NAMALWA (cell line): ENCODE measurements around the gene MTHFR.
A peak's percentile ranks its signal among the peaks of the same experiment; 100 is the strongest.
"Not testable (repeated sequence)": the region's sequence is repeated elsewhere in the genome, so short reads cannot be mapped to it uniquely, and the experiment has no call there.

Source experiments
- DNase-seq: peaks from one replicate; pipeline ENCODE4 v3.0.0-alpha.2; 2015; ENCODE audit warnings: low spot score

Gene MTHFR

GRCh38 chr1:11833497-11833896 lies 27.7 kb upstream of the MTHFR start:
- no peak for DNase-seq

DNA sequence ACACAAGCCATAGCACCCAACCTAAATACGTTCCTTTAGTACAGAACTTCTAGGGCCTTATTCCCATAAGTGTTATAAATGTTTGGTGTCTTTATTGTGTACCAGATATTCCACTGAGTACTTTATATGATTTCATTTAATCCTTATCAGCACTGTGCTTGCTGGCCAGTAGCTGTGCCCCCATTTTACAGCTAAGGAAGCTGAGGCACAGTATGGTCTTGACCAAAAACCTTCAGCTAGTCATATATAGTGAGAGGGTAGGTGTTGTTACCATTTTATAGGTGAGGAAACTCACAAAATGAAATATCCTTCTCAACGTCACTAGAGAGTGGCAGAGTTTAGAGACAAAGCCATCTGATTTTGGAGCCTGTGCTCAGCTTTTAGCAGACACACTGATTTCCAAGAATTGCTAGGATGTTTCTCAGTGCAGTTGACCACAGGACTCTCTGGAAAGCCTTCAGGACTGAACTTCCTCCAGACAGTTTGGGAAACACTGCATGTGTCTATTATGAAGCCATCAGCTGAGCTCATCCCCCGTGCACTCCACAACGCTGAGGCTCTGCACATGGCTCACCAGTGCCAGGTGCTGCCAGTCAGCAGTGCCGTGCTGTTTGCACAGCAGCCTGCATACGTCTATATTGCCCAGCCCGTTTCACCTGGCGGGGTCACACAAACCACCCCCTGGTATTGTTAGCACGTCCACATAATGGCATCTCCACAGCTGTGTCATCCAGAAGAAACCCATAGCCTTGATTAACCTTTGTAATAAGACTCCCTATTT lies 26.4 kb upstream of the MTHFR start:
- DNase-seq: no peak

DNA sequence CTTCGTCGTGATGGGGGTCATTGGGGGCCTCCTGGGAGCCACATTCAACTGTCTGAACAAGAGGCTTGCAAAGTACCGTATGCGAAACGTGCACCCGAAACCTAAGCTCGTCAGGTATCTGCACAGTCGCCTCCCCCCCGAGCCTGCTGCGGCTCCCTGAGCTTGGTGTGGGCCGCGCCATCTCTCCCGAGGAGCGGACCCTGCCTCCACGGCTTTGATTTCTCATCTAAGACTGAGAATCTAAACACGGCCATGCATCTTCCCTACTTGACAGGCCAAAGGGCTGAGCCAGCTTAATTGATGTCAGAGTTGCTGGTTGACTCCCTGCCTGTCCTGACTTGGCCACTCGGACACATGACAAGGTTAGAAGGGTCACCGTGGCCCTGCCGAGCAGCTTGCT lies 22.7 kb upstream of the MTHFR start:
- no peak for DNase-seq

DNA sequence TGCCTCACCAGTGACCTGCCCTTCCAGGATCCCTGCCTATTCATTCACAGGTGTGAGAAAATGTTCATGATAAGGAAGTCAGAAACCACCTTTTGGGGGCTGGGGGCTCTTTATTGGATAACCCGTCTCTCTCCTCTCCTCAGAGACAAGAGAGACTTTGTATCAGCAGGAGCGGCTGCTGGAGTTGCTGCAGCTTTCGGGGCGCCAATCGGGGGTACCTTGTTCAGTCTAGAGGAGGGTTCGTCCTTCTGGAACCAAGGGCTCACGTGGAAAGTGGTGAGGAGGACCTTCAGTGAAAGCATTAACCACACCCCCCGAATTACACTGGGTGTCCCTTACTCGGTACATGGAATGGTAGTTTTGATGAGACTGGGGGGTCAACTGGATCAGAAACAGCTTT lies 21.2 kb upstream of the MTHFR start:
- no peak for DNase-seq

GRCh38 chr1:11825131-11825530 lies 19.4 kb upstream of the MTHFR start:
- no peak for DNase-seq

- DNase-seq: no peak
Observed at GRCh38 chr1:11823366-11824137, 17.8 kb upstream of the MTHFR start.

DNA sequence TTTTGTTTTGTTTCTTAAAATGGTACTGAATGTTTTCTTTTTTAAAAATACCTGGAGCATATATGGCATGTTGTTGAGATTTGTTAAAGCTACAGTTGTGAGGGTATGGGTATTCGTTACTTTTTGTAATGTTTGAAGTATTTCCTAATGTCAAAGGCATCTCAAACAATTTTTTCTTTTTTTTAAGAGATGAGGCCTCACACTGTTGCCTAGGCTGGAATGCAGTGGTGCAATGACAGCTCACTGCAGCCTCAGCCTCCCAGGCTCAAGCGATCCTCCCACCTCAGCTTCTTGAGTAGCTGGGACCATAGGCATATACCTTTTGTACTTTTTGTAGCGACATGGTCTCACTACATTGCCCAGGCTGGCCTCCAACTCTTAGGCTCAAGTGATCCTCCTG lies 16.3 kb upstream of the MTHFR start:
- no peak for DNase-seq

DNA sequence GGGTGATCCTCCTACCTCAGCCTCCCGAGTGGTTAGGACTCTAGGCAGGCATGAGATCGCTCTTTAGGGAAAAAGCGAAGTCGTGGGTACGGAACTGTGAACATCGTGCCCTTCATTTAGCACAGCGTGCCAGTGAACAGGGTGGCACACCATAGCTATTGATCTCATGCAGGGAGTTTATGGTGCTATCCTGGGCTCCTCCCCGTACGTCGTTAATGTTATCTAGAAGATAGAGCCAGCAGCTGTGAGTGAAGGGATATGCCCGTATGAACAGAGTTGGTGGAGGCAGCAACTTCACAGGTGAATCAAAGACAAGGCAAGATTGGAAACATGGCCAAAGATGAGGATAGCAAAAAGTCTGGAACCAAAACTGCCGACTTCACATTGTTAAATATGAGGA lies 11.4 kb upstream of the MTHFR start:
- DNase-seq: no peak

GRCh38 chr1:11813021-11813420 lies 7.3 kb upstream of the MTHFR start:
- no peak for DNase-seq

DNA sequence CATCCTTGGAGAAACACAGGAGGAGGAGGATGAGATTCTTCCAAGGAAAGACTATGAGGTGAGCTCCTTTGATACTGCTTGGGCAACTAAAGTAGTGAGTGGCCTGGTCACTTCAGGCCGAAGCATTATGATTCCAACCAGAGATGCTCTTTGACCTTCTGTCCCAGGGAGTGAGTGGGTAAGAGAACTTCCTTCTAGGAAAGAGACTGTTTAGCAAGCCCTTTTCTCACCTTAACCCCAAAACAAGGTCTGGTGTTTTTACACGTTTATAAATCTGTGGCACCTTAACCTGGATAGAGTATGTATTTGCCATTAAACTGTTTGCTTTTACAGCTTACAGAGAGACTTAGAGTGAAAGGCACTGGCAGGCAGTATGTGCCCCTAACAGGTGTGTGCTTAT lies 1.4 kb upstream of the MTHFR start:
- peak; percentile 53 for DNase-seq

- no peak for DNase-seq
Observed at GRCh38 chr1:11806307-11806936, 658 bp upstream of the MTHFR start.

GRCh38 chr1:11804666-11805421 lies 920 bp downstream of the MTHFR start:
- DNase-seq: peak; percentile 67

DNA sequence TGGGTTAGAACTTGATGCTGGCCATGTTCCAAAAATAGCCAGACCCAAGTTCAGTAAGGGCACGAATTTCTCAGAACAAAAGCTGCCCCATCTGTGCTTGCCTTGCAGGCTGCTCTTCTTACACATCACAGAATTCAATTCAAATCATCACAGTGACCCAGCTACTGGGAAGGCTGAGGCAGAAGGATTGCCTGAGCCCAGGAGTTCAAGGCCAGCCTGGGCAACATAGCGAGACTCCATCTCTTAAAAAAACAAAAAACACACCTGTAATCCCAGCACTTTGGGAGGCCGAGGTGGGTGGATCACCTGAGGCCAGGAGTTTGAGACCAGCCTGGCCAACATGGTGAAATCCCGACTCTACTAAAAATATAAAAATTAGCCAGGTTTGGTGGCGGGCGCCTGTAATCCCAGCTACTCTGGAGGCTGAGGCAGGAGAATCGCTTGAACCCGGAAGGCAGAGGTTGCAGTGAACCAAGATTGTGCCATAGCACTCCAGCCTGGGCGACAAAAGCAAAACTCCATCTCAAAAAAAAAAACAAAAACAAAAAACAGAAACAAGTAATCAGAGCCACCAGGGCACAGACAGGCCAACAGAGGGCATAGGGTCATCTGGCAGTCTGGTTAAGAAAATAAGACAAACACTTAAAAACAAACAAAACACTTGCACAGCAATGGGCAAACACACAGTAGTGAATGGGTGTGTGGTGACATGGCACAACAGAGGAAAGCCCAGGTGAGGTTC lies 1.7 kb downstream of the MTHFR start:
- DNase-seq: not testable (repeated sequence)

GRCh38 chr1:11802973-11803885 lies 2.5 kb downstream of the MTHFR start:
- DNase-seq: peak; percentile 92

- DNase-seq: no peak
Observed at GRCh38 chr1:11802616-11802972, 3.2 kb downstream of the MTHFR start.

DNA sequence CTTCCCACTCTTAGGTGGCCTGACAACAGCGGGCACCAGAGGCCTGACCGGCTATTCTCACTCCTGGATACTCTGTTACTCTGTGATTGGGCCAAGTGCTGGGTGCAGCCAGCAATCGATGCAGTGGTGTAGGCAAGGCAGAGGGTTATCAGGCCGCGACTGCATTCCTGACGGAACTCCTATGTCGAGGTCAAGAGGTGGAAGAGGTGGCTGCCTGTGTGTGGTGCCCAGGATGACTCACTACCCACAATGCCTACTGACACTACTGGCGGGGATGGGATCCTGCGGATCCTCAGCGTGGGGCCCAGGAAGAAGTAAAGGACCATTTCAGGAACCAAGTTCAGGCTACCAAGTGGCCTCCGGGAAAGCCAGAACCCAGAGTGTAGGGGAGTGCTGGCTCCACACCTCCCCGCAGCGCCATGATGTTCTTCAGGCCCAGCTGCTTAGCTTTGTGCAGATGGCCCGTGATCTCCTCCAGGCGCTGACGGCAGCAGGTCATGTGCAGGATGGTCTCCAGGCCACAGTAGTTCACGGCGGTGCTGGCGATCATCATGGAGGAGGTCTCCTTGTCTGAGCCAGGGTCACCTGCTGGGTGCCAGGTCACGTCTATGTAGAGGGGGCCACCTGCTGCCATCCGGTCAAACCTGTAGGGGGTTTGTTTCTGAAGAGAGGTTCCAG lies 4.9 kb downstream of the MTHFR start:
- DNase-seq: no peak

GRCh38 chr1:11800391-11800755 lies 5.4 kb downstream of the MTHFR start:
- DNase-seq: no peak

GRCh38 chr1:11799896-11800295 lies 5.9 kb downstream of the MTHFR start:
- DNase-seq: no peak

DNA sequence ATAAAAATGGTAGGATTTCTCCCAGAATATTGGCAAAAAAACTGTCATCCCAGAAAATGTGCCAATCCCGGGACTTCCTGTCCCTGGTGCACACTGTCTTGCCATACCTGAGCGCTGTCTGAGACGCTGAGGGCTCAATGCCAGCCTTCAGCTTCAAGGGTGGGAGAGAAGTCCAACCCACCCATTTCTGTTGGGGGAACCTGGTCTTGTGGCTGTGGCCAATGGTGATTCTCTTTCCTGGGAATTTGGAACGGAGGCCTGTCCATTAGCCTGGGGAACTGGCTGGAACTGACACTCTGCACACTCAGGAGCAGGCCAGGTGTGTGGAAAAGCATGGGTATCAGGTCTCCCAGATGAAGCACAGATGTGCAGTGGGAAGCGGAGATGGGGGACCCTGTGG lies 6.7 kb downstream of the MTHFR start:
- no peak for DNase-seq
